ENCODE data around the gene BTBD10. TPM values are rescaled to one million over a fixed set of nuclear protein-coding genes. Genes with fewer than 3 reads are reported as not detected.
"Not testable (repeated sequence)": the region's sequence is repeated elsewhere in the genome, so short reads cannot be mapped to it uniquely, and the experiment has no call there.

The BTBD10 gene
- total and polyA plus RNA-seq, 2 donors (not counting 1 experiment from before 2014, with no cell fraction given) = 40.2 to 83.9 TPM

GRCh38 chr11:13421561-13421960, 41.5 kb downstream of the BTBD10 start:
- no peaks in the 10 kb centered on the region for H3K9me3 ChIP-seq (ENCODE audit: control insufficient read depth, insufficient read depth, low read depth, low read length)
- no peaks in the 10 kb centered on the region for H3K4me1 ChIP-seq (ENCODE audit: control insufficient read depth, extremely low read depth, insufficient read depth, low read length)
- H2AFZ ChIP-seq (ENCODE audit: low read length) = no peak overlapping the region
- DNase-seq (ENCODE audit: low read depth in 2 of 2) = no peak
- no peak overlapping the region for H3K27ac ChIP-seq (ENCODE audit: insufficient read depth, low read length)
- no peak overlapping the region for H3K4me2 ChIP-seq (ENCODE audit: extremely low read depth, insufficient read depth, low read length)
- TF ChIP-seq EZH2 (IDR thresholded peaks at IDR 0.05; ENCODE audit: low read length, missing control alignments) (no peak), CTCF (conservative IDR thresholded peaks at IDR 0.05 in 1 of 2, IDR thresholded peaks at IDR 0.05 in 1 of 2; ENCODE audit: low read depth in 1 of 2, low read length in 2 of 2) (no peak)
- H3K36me3 ChIP-seq (ENCODE audit: control insufficient read depth, insufficient read depth, low read length) = peaks cover under 1% of the 10 kb centered on the region
- no peak overlapping the region for H3K9ac ChIP-seq (ENCODE audit: insufficient read depth, low read length)
- H3K79me2 ChIP-seq (ENCODE audit: control insufficient read depth, insufficient read depth, low read length) = no peaks in the 10 kb centered on the region
- no peak overlapping the region for H3K4me3 ChIP-seq (replicated peaks in 1 of 4; ENCODE audit: control extremely low read depth in 1 of 4, insufficient read depth in 1 of 4, low read depth in 3 of 4, low read length in 4 of 4)
- H3K27me3 ChIP-seq (ENCODE audit: control insufficient read depth, insufficient read depth, low read length) = no peaks in the 10 kb centered on the region
- no peaks in the 10 kb centered on the region for H4K20me1 ChIP-seq (ENCODE audit: control insufficient read depth, extremely low read depth, insufficient read depth, low read length)

- Histone ChIP-seq H3K36me3 (ENCODE audit: control insufficient read depth, insufficient read depth, low read length) (peaks cover 4% of the 10 kb centered on the region), H3K9me3 (ENCODE audit: control insufficient read depth, insufficient read depth, low read depth, low read length) (no peaks in the 10 kb centered on the region), H3K27ac (ENCODE audit: insufficient read depth, low read length) (no peak overlapping the region), H3K79me2 (ENCODE audit: control insufficient read depth, insufficient read depth, low read length) (no peaks in the 10 kb centered on the region), H3K4me1 (ENCODE audit: control insufficient read depth, extremely low read depth, insufficient read depth, low read length) (no peaks in the 10 kb centered on the region), H3K27me3 (ENCODE audit: control insufficient read depth, insufficient read depth, low read length) (no peaks in the 10 kb centered on the region), H3K4me3 (replicated peaks in 1 of 4; ENCODE audit: control extremely low read depth in 1 of 4, insufficient read depth in 1 of 4, low read depth in 3 of 4, low read length in 4 of 4) (no peak overlapping the region), H4K20me1 (ENCODE audit: control insufficient read depth, extremely low read depth, insufficient read depth, low read length) (no peaks in the 10 kb centered on the region), H3K9ac (ENCODE audit: insufficient read depth, low read length) (no peak overlapping the region), H2AFZ (ENCODE audit: low read length) (no peak overlapping the region), H3K4me2 (ENCODE audit: extremely low read depth, insufficient read depth, low read length) (no peak overlapping the region)
- DNase-seq (ENCODE audit: low read depth in 2 of 2) = no peak
- TF ChIP-seq CTCF (conservative IDR thresholded peaks at IDR 0.05 in 1 of 2, IDR thresholded peaks at IDR 0.05 in 1 of 2; ENCODE audit: low read depth in 1 of 2, low read length in 2 of 2) = no peak
- no peak for TF ChIP-seq EZH2 (IDR thresholded peaks at IDR 0.05; ENCODE audit: low read length, missing control alignments)
Observed at GRCh38 chr11:13415201-13415600, 47.8 kb downstream of the BTBD10 start.

- no peaks in the 10 kb centered on the region for H3K9me3 ChIP-seq (ENCODE audit: control insufficient read depth, insufficient read depth, low read depth, low read length)
- H3K4me1 ChIP-seq (ENCODE audit: control insufficient read depth, extremely low read depth, insufficient read depth, low read length) = no peaks in the 10 kb centered on the region
- no peaks in the 10 kb centered on the region for H4K20me1 ChIP-seq (ENCODE audit: control insufficient read depth, extremely low read depth, insufficient read depth, low read length)
- H3K27ac ChIP-seq (ENCODE audit: insufficient read depth, low read length) = no peak overlapping the region
- H3K27me3 ChIP-seq (ENCODE audit: control insufficient read depth, insufficient read depth, low read length) = no peaks in the 10 kb centered on the region
- H3K4me2 ChIP-seq (ENCODE audit: extremely low read depth, insufficient read depth, low read length) = no peak overlapping the region
- DNase-seq (ENCODE audit: low read depth in 2 of 2) = no peak
- no peaks in the 10 kb centered on the region for H3K79me2 ChIP-seq (ENCODE audit: control insufficient read depth, insufficient read depth, low read length)
- no peak overlapping the region for H3K4me3 ChIP-seq (replicated peaks in 1 of 4; ENCODE audit: control extremely low read depth in 1 of 4, insufficient read depth in 1 of 4, low read depth in 3 of 4, low read length in 4 of 4)
- H3K36me3 ChIP-seq (ENCODE audit: control insufficient read depth, insufficient read depth, low read length) = no peaks in the 10 kb centered on the region
- H3K9ac ChIP-seq (ENCODE audit: insufficient read depth, low read length) = no peak overlapping the region
- TF ChIP-seq CTCF (conservative IDR thresholded peaks at IDR 0.05 in 1 of 2, IDR thresholded peaks at IDR 0.05 in 1 of 2; ENCODE audit: low read depth in 1 of 2, low read length in 2 of 2) = no peak
- TF ChIP-seq EZH2 (IDR thresholded peaks at IDR 0.05; ENCODE audit: low read length, missing control alignments) = no peak
- no peak overlapping the region for H2AFZ ChIP-seq (ENCODE audit: low read length)
Observed at GRCh38 chr11:13405220-13405619, 57.8 kb downstream of the BTBD10 start.

GRCh38 chr11:13398335-13398734, 64.7 kb downstream of the BTBD10 start:
- not testable (repeated sequence) for H2AFZ ChIP-seq (ENCODE audit: low read length); H3K27ac ChIP-seq (ENCODE audit: insufficient read depth, low read length); H3K4me2 ChIP-seq (ENCODE audit: extremely low read depth, insufficient read depth, low read length); H3K9ac ChIP-seq (ENCODE audit: insufficient read depth, low read length); H3K4me1 ChIP-seq (ENCODE audit: control insufficient read depth, extremely low read depth, insufficient read depth, low read length); DNase-seq (ENCODE audit: low read depth in 2 of 2); H3K9me3 ChIP-seq (ENCODE audit: control insufficient read depth, insufficient read depth, low read depth, low read length); H3K27me3 ChIP-seq (ENCODE audit: control insufficient read depth, insufficient read depth, low read length); H3K79me2 ChIP-seq (ENCODE audit: control insufficient read depth, insufficient read depth, low read length); H3K36me3 ChIP-seq (ENCODE audit: control insufficient read depth, insufficient read depth, low read length); H4K20me1 ChIP-seq (ENCODE audit: control insufficient read depth, extremely low read depth, insufficient read depth, low read length); H3K4me3 ChIP-seq (replicated peaks in 1 of 4; ENCODE audit: control extremely low read depth in 1 of 4, insufficient read depth in 1 of 4, low read depth in 3 of 4, low read length in 4 of 4)
